Upper lobe of right lung (tissue), 1 donor: ENCODE results near the gene PRIMPOL. TPM values are rescaled to one million over a fixed set of nuclear protein-coding genes. Genes with fewer than 3 reads are reported as not detected.

Experiments
- ATAC-seq: fragments of 200-7000 bp; cut with Tn5 transposase; one replicate; pipeline ENCODE4 v1.9.1; 2020; ENCODE audit warnings: mild to moderate bottlenecking, moderate library complexity
- DNase-seq: peaks from one replicate; pipeline ENCODE4 v3.0.0-alpha.2; 2020
- H3K27ac ChIP-seq: fragments of 200-600 bp; one replicate; pipeline ENCODE4 v1.8.0; 2022
- H3K27me3 ChIP-seq: fragments of 200-600 bp; one replicate; pipeline ENCODE4 v1.8.0; 2022; ENCODE audit warnings: mild to moderate bottlenecking
- H3K36me3 ChIP-seq: fragments of 200-600 bp; one replicate; pipeline ENCODE4 v1.8.0; 2022
- H3K4me1 ChIP-seq: fragments of 200-600 bp; one replicate; pipeline ENCODE4 v1.8.0; 2022
- H3K4me3 ChIP-seq: fragments of 200-600 bp; one replicate; pipeline ENCODE4 v1.8.0; 2022; ENCODE audit warnings: mild to moderate bottlenecking
- H3K9me3 ChIP-seq: fragments of 200-600 bp; one replicate; pipeline ENCODE4 v1.8.0; 2022
- CTCF ChIP-seq: fragments of 200-600 bp; IDR thresholded peaks from one replicate; pipeline ENCODE4 v1.8.0; 2022; ENCODE audit warnings: antibody characterized with exemption
- intact Hi-C: fragments of 100-400 bp; cut with DNase I; formaldehyde crosslinking; loops from one replicate; pipeline ENCODE4 v1.11.0; 2022
- total RNA-seq: library from RNA; stranded (reverse); fragmentation: NEBNext Ultra II Directional; extraction: Animal tissue kit (Norgen Biotek cat#: 25700); gene quantifications from one replicate; pipeline ENCODE4 v1.2.1, GENCODE V29; 2021
- donor health status: DM: no; HTN: yes; CAD: no; lungs with severe emphysema.

PRIMPOL gene
- total RNA-seq, 1 donor from 2014 or later = 14.4 TPM

GRCh38 chr4:184744236-184744635 is 94.7 kb downstream of the PRIMPOL start:
- intact Hi-C loops = no loop called here
- no peak overlapping the region for H3K27ac ChIP-seq
- H3K27me3 ChIP-seq = no peaks in the 10 kb centered on the region
- no peak for DNase-seq
- H3K9me3 ChIP-seq = no peaks in the 10 kb centered on the region
- H3K4me3 ChIP-seq = no peak overlapping the region
- no peaks in the 10 kb centered on the region for H3K36me3 ChIP-seq
- H3K4me1 ChIP-seq = peaks cover 23% of the 10 kb centered on the region
- ATAC-seq = no peak
- TF ChIP-seq CTCF = no peak

Other genes starting within 250 kb of the PRIMPOL start
- 44.0 TPM for gene IRF2, start 175.2 kb upstream of the PRIMPOL start, total RNA-seq
- gene CASP3, start 291 bp upstream of the PRIMPOL start, total RNA-seq = 17.5 TPM
- gene CENPU, start 84.4 kb downstream of the PRIMPOL start, total RNA-seq = 1.7 TPM
- gene ACSL1, start 176.2 kb downstream of the PRIMPOL start, total RNA-seq = 287 TPM